Measurements from ENCODE around the gene IGSF8. TPM values are rescaled to one million over a fixed set of nuclear protein-coding genes. Genes with fewer than 3 reads are reported as not detected.

IGSF8 gene
- total RNA-seq, 4 donors from 2014 or later: 17.0 to 19.6 (median 17.2) TPM

DNA sequence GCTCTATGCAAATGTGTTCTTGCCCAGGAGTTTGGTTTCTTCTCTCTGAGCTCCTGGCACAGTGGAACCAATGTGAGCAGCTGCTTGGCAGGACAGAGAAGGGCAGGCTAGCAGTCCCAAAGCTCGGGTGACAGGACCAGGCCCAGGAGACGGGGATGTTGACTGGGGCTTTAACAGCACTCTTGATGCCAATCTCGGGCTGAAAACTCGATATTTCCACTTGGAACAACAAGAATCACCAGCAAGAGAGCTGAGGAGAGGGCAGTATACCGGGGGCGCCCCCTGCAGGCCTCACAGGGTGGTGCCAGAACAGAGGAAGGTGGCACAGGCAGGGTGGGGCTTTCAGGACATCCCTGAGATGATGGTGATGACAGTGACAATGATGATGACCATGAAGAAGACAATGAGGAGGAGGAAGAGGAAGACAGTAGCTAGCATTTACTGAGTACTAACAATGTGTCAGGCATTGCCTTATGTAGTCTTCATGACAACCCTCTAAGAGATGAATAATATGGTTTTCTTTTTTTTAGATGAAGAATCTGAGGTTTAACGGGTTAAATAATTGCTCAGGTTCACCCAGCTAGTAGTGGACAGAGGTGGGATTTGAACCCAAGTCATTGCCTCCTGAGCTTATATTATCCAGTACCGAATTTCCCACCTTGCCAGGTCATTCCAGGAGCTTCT, 19.8 kb downstream of the IGSF8 start:
- Histone ChIP-seq H3K27me3 (peaks cover 4 to 80% (median 7%) of the 10 kb centered on the region in 4 donors), H3K27ac (no peak overlapping the region), H3K4me3 (no peak overlapping the region), H3K36me3 (no peaks in the 10 kb centered on the region), H3K4me1 (peaks cover 0 to 2% (median under 1%) of the 10 kb centered on the region in 3 donors), H3K9me3 (no peaks in the 10 kb centered on the region)
- intact Hi-C loops (cut with DNase I): no loop called here
- TF ChIP-seq POLR2A (IDR thresholded peaks at IDR 0.05): no peak
- TF ChIP-seq, protein P1, sequence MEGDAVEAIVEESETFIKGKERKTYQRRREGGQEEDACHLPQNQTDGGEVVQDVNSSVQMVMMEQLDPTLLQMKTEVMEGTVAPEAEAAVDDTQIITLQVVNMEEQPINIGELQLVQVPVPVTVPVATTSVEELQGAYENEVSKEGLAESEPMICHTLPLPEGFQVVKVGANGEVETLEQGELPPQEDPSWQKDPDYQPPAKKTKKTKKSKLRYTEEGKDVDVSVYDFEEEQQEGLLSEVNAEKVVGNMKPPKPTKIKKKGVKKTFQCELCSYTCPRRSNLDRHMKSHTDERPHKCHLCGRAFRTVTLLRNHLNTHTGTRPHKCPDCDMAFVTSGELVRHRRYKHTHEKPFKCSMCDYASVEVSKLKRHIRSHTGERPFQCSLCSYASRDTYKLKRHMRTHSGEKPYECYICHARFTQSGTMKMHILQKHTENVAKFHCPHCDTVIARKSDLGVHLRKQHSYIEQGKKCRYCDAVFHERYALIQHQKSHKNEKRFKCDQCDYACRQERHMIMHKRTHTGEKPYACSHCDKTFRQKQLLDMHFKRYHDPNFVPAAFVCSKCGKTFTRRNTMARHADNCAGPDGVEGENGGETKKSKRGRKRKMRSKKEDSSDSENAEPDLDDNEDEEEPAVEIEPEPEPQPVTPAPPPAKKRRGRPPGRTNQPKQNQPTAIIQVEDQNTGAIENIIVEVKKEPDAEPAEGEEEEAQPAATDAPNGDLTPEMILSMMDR (IDR thresholded peaks at IDR 0.05): peak; percentile 24 to 63 (median 54)
- 14 to 23% methylated on average over 7 to 8 of the region's 8 CpGs for WGBS, 2 donors
- no peak for DNase-seq

DNA sequence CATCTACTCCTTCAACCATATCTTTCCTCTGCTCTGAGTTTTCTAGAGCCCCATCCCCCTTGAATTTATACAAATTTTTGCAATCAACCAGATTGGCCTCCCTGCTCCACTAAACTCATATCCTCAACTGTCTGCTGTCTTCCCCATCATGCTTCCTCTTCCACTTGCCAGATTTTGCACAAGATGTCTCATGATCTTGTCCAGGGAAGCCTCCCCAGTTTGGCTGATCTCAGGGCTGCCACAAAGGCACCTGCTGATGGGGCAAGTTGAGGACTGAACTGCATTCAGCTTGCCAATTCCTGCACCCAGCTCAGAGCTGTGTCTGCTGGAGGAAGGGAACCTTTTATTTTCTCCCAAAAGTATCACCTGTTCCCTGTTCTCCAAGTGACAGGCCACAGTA, 20.9 kb downstream of the IGSF8 start:
- no peaks in the 10 kb centered on the region for H3K4me1 ChIP-seq
- intact Hi-C loops (cut with DNase I): no loop called here
- H3K9me3 ChIP-seq: no peaks in the 10 kb centered on the region
- no peak for DNase-seq
- no peak overlapping the region for H3K4me3 ChIP-seq
- TF ChIP-seq, protein P1 (IDR thresholded peaks at IDR 0.05): no peak
- no peak for TF ChIP-seq POLR2A (IDR thresholded peaks at IDR 0.05)
- H3K27me3 ChIP-seq: peaks cover 0 to 73% (median 7%) of the 10 kb centered on the region in 4 donors
- H3K36me3 ChIP-seq: no peaks in the 10 kb centered on the region
- no peak overlapping the region for H3K27ac ChIP-seq

DNA sequence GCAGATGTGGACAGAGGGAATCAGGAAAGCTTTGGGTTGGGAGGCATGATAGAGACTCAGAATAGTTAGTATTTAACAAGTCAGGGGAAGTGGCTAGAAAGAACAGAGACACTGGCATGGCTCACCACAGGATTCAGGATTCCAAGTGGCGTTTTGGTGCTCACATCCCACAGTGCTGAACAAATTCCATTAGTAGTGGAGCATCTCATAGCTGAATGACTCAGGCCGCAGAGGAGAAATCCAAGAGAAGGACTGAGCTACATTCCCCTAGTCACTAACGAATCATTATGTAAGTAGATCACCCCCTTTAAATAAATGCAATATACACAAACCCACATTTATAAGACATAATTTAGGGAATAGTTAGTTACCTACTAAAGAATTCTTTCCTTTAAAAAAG, 22.1 kb downstream of the IGSF8 start:
- Histone ChIP-seq H3K4me3 (no peak overlapping the region), H3K36me3 (no peaks in the 10 kb centered on the region), H3K27ac (no peak overlapping the region), H3K4me1 (no peaks in the 10 kb centered on the region), H3K9me3 (no peaks in the 10 kb centered on the region), H3K27me3 (peaks cover 0 to 73% (median 4%) of the 10 kb centered on the region in 4 donors)
- WGBS, 2 donors: 79 to 82% methylated on average over 3 of the region's 3 CpGs
- intact Hi-C loops (cut with DNase I): no loop called here
- no peak for DNase-seq
- TF ChIP-seq, protein P1 (IDR thresholded peaks at IDR 0.05): no peak
- no peak for TF ChIP-seq POLR2A (IDR thresholded peaks at IDR 0.05)

DNA sequence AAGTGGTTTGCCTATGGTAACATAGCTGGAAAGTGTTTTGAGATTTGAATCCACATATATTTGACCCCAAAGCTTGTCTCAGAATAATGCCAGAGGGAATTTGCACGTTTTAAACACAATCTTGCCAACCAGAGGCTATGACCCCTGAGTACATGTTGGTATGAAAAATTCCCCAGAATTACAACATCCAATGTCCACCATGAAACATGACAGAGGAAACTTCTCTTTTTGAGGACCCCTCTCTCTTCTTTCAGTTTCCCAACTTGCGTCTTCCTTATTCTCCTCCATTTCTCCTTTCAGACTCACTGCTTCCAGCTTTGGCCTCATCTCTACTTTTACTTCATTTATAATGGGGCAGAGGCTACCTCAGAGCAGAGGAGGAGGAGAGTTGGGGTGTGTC, 22.6 kb downstream of the IGSF8 start:
- TF ChIP-seq POLR2A (IDR thresholded peaks at IDR 0.05): no peak
- TF ChIP-seq, protein P1 (IDR thresholded peaks at IDR 0.05): no peak
- Histone ChIP-seq H3K4me1 (peaks cover 0 to 2% (median 1%) of the 10 kb centered on the region in 3 donors), H3K36me3 (no peaks in the 10 kb centered on the region), H3K27me3 (peaks cover 0 to 73% (median 3%) of the 10 kb centered on the region in 4 donors), H3K27ac (no peak overlapping the region), H3K9me3 (no peaks in the 10 kb centered on the region), H3K4me3 (no peak overlapping the region)
- no peak for DNase-seq
- 46 to 58% methylated on average over 2 of the region's 2 CpGs for WGBS, 2 donors
- intact Hi-C loops (cut with DNase I): no loop called here

DNA sequence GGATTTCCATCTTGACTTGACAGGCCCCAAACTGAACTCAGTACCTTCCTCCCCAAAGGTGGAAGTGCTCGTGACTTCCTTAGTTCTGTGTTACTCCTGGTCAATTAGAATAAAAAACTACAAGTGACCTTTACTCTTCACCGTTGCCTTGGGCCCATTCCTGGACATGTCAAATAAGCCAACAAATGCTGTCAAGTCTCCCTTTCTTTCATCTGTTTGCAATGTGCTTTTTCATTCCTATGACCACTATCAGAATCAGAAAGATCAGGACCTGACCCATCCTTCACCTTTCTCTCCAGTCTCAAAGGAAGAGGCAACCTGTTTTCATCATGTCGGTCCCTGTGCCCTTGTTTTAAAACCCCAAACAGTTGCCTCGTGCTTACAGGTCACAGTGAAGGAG, 23.6 kb downstream of the IGSF8 start:
- H3K4me3 ChIP-seq: no peak overlapping the region
- no peaks in the 10 kb centered on the region for H3K9me3 ChIP-seq
- peaks cover 0 to 73% (median 0%) of the 10 kb centered on the region in 4 donors for H3K27me3 ChIP-seq
- WGBS, 2 donors: 59 to 66% methylated on average over 3 to 4 of the region's 4 CpGs
- H3K4me1 ChIP-seq: peaks cover 6 to 12% (median 6%) of the 10 kb centered on the region in 3 donors
- TF ChIP-seq, protein P1 (IDR thresholded peaks at IDR 0.05): no peak
- no peak for TF ChIP-seq POLR2A (IDR thresholded peaks at IDR 0.05)
- intact Hi-C loops (cut with DNase I): no loop called here
- H3K36me3 ChIP-seq: no peaks in the 10 kb centered on the region
- no peak for DNase-seq
- no peak overlapping the region for H3K27ac ChIP-seq
